GM12892 (cell line): ENCODE results near the gene ZNF593OS.

Experiments
- POLR2A ChIP-seq: IDR thresholded peaks from 2 replicates; pipeline ENCODE4 v1.6.1; 2011; ENCODE audit warnings: low read depth, low read length, control low read depth
- POLR2AphosphoS5 ChIP-seq: IDR thresholded peaks from 2 replicates; pipeline ENCODE4 v1.6.1; 2011; ENCODE audit warnings: low read depth, low read length, control low read depth
- TAF1 ChIP-seq: IDR thresholded peaks from 2 replicates; pipeline ENCODE4 v1.6.1; 2011; ENCODE audit warnings: low read depth, mild to moderate bottlenecking, control low read depth, low read length, borderline replicate concordance

DNA sequence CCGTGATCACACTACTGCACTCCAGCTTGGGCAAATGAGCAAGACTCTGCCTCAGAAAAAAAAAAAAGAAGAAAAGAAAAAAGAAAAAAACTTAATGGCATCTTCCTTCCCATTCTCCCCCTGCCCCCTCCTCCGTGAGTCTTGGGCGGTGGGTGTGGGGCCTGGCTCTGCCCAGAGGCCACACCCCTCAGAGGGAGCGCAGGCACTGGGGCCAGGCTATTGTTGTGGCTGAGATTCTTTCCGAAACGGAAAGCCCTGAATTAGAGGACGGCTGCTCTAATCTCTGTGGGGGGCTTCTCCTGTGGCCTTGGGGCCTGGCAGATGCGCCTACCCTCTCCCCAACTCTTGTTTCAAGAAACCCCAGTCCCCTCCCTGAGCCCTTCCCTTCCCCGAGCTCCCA is 16.9 kb downstream of the ZNF593OS start:
- TF ChIP-seq POLR2AphosphoS5, result no peak
- TF ChIP-seq POLR2A, result no peak
- TF ChIP-seq TAF1, result no peak
